Measurements from ENCODE around the gene ITGAE. TPM values are rescaled to one million over a fixed set of nuclear protein-coding genes. Genes with fewer than 3 reads are reported as not detected.
A peak's percentile ranks its signal among the peaks of the same experiment; 100 is the strongest.

ITGAE gene
- total and polyA plus RNA-seq, 2 experiments from 2014 or later: 11.7 to 44.9 TPM

DNA sequence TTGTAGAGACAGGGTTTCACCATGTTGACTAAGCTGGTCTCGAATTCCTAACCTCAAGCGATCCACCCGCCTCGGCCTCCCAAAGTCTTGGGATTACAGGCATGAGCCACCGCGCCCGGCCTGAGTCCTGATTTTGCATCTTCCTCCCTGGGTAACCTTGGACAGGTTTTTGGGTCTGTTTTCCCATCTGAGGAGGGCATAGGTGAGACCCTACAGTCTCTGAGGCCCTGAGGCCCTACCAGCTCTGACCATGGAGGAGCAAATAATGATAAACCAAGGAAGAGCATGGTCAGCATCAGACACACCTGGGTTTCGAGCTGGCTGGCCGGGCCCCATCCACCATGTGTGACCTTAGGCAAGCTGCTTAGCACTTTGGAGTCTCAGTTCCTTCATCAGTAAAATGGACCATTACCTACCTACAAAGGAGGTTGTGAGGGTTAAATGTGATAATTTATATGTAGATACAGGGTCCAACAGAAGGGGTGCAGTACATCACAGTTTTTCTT is 46.2 kb upstream of the ITGAE start:
- ATAC-seq (no peak), DNase-seq (ENCODE audit: low spot score) (no peak)
- Histone ChIP-seq H3F3A (replicated peaks; ENCODE audit: low read depth) (peaks cover 8% of the 10 kb centered on the region; the same call in 1 of the 2 replicates), H3K4me3 (no peak overlapping the region), H3K4me1 (ENCODE audit: insufficient read depth) (peaks cover 11% of the 10 kb centered on the region), H3K4me2 (no peak overlapping the region), H3K36me3 (ENCODE audit: insufficient read depth) (peaks cover 12% of the 10 kb centered on the region), H4K20me1 (replicated peaks; ENCODE audit: insufficient read depth) (peaks cover 20% of the 10 kb centered on the region; the same call in 1 of the 2 replicates), H3K79me2 (replicated peaks; ENCODE audit: insufficient read depth) (peaks cover 33% of the 10 kb centered on the region), H3K27me3 (ENCODE audit: insufficient read depth) (no peaks in the 10 kb centered on the region), H2AFZ (0 out of 2 replicates have a peak overlapping the region, but pooled peaks have one; percentile 87), H3K9me2 (ENCODE audit: insufficient read depth) (no peaks in the 10 kb centered on the region), H3K27ac (ENCODE audit: low read depth) (no peak overlapping the region)
- peak overlapping the region; percentile 95; the same call in 1 of the 3 replicates for H3K4me3 Mint-ChIP-seq
- no peak for TF ChIP-seq STAT1 (IDR thresholded peaks at IDR 0.05; ENCODE audit: unreplicated experiment)
- TF ChIP-seq CREB1 (CRISPR knock-in tag; IDR thresholded peaks at IDR 0.05; ENCODE audit: low read depth): no peak
- no peak for TF ChIP-seq POLR2AphosphoS5 (IDR thresholded peaks at IDR 0.05; ENCODE audit: low read depth)
- no peak for TF ChIP-seq REST (IDR thresholded peaks at IDR 0.05; ENCODE audit: unreplicated experiment)
- TF ChIP-seq NANOG (IDR thresholded peaks at IDR 0.05; ENCODE audit: borderline replicate concordance): no peak
- TF ChIP-seq, protein P1, sequence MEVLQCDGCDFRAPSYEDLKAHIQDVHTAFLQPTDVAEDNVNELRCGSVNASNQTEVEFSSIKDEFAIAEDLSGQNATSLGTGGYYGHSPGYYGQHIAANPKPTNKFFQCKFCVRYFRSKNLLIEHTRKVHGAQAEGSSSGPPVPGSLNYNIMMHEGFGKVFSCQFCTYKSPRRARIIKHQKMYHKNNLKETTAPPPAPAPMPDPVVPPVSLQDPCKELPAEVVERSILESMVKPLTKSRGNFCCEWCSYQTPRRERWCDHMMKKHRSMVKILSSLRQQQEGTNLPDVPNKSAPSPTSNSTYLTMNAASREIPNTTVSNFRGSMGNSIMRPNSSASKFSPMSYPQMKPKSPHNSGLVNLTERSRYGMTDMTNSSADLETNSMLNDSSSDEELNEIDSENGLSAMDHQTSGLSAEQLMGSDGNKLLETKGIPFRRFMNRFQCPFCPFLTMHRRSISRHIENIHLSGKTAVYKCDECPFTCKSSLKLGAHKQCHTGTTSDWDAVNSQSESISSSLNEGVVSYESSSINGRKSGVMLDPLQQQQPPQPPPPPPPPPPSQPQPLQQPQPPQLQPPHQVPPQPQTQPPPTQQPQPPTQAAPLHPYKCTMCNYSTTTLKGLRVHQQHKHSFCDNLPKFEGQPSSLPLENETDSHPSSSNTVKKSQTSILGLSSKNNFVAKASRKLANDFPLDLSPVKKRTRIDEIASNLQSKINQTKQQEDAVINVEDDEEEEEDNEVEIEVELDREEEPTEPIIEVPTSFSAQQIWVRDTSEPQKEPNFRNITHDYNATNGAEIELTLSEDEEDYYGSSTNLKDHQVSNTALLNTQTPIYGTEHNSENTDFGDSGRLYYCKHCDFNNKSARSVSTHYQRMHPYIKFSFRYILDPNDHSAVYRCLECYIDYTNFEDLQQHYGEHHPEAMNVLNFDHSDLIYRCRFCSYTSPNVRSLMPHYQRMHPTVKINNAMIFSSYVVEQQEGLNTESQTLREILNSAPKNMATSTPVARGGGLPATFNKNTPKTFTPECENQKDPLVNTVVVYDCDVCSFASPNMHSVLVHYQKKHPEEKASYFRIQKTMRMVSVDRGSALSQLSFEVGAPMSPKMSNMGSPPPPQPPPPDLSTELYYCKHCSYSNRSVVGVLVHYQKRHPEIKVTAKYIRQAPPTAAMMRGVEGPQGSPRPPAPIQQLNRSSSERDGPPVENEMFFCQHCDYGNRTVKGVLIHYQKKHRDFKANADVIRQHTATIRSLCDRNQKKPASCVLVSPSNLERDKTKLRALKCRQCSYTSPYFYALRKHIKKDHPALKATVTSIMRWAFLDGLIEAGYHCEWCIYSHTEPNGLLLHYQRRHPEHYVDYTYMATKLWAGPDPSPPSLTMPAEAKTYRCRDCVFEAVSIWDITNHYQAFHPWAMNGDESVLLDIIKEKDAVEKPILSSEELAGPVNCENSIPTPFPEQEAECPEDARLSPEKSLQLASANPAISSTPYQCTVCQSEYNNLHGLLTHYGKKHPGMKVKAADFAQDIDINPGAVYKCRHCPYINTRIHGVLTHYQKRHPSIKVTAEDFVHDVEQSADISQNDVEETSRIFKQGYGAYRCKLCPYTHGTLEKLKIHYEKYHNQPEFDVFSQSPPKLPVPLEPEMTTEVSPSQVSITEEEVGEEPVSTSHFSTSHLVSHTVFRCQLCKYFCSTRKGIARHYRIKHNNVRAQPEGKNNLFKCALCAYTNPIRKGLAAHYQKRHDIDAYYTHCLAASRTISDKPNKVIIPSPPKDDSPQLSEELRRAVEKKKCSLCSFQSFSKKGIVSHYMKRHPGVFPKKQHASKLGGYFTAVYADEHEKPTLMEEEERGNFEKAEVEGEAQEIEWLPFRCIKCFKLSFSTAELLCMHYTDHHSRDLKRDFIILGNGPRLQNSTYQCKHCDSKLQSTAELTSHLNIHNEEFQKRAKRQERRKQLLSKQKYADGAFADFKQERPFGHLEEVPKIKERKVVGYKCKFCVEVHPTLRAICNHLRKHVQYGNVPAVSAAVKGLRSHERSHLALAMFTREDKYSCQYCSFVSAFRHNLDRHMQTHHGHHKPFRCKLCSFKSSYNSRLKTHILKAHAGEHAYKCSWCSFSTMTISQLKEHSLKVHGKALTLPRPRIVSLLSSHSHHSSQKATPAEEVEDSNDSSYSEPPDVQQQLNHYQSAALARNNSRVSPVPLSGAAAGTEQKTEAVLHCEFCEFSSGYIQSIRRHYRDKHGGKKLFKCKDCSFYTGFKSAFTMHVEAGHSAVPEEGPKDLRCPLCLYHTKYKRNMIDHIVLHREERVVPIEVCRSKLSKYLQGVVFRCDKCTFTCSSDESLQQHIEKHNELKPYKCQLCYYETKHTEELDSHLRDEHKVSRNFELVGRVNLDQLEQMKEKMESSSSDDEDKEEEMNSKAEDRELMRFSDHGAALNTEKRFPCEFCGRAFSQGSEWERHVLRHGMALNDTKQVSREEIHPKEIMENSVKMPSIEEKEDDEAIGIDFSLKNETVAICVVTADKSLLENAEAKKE (CRISPR knock-in tag; IDR thresholded peaks at IDR 0.05): no peak
- no peak for TF ChIP-seq EZH2phosphoT487 (IDR thresholded peaks at IDR 0.05; ENCODE audit: unreplicated experiment)
- TF ChIP-seq EZH2 (IDR thresholded peaks at IDR 0.05; ENCODE audit: low read depth, unreplicated experiment): no peak
- no peak for TF ChIP-seq ZNF114 (CRISPR knock-in tag; IDR thresholded peaks at IDR 0.05)
- no peak for TF ChIP-seq ZNF331 (CRISPR knock-in tag; IDR thresholded peaks at IDR 0.05; ENCODE audit: low read depth)
- peaks cover 25% of the 10 kb centered on the region for H3K36me3 Mint-ChIP-seq (ENCODE audit: low read depth)
- H3K27ac Mint-ChIP-seq: no peak overlapping the region
- peaks cover 22% of the 10 kb centered on the region for H3K4me1 Mint-ChIP-seq
- H3K9me3 Mint-ChIP-seq: no peaks in the 10 kb centered on the region; the same call in 2 of the 3 replicates
- H3K27me3 Mint-ChIP-seq (ENCODE audit: insufficient read depth, low read depth, poor library complexity): peaks cover 12% of the 10 kb centered on the region

All from GM23338 (cell line).